ENCODE measurements around the gene ANAPC2. TPM values are rescaled to one million over a fixed set of nuclear protein-coding genes. Genes with fewer than 3 reads are reported as not detected.
A peak's percentile ranks its signal among the peaks of the same experiment; 100 is the strongest.

Gene ANAPC2
- total RNA-seq, 1 donor: 32.9 TPM

- peak overlapping the region; percentile 87 for H3K4me2 ChIP-seq (ENCODE audit: insufficient read depth, low read length)
- peaks cover 18% of the 10 kb centered on the region for H3K4me1 ChIP-seq (ENCODE audit: insufficient read depth, low read length)
- peak; percentile 100 for DNase-seq (ENCODE audit: insufficient read length, low spot score, missing footprints)
- no peaks in the 10 kb centered on the region for H4K20me1 ChIP-seq (ENCODE audit: insufficient read depth, low read length)
- H3K36me3 ChIP-seq (ENCODE audit: insufficient read depth, low read length): no peaks in the 10 kb centered on the region
- TF ChIP-seq, protein P1, sequence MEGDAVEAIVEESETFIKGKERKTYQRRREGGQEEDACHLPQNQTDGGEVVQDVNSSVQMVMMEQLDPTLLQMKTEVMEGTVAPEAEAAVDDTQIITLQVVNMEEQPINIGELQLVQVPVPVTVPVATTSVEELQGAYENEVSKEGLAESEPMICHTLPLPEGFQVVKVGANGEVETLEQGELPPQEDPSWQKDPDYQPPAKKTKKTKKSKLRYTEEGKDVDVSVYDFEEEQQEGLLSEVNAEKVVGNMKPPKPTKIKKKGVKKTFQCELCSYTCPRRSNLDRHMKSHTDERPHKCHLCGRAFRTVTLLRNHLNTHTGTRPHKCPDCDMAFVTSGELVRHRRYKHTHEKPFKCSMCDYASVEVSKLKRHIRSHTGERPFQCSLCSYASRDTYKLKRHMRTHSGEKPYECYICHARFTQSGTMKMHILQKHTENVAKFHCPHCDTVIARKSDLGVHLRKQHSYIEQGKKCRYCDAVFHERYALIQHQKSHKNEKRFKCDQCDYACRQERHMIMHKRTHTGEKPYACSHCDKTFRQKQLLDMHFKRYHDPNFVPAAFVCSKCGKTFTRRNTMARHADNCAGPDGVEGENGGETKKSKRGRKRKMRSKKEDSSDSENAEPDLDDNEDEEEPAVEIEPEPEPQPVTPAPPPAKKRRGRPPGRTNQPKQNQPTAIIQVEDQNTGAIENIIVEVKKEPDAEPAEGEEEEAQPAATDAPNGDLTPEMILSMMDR (IDR thresholded peaks at IDR 0.05; ENCODE audit: extremely low read depth, low read depth, low read length): no peak
- peak overlapping the region; percentile 90 for H3K4me3 ChIP-seq (ENCODE audit: insufficient read depth, low read length)
- peak overlapping the region; percentile 86 for H3K27ac ChIP-seq (ENCODE audit: low read depth, low read length)
- no peaks in the 10 kb centered on the region for H3K27me3 ChIP-seq (ENCODE audit: insufficient read depth, low read length)
- H3K79me2 ChIP-seq (ENCODE audit: insufficient read depth, low read length): no peaks in the 10 kb centered on the region
- H2AFZ ChIP-seq (ENCODE audit: low read length): peak overlapping the region; percentile 91
- no peaks in the 10 kb centered on the region for H3K9me3 ChIP-seq (ENCODE audit: low read depth, low read length)
Observed at GRCh38 chr9:137223078-137223970, 35.0 kb upstream of the ANAPC2 start.

DNA sequence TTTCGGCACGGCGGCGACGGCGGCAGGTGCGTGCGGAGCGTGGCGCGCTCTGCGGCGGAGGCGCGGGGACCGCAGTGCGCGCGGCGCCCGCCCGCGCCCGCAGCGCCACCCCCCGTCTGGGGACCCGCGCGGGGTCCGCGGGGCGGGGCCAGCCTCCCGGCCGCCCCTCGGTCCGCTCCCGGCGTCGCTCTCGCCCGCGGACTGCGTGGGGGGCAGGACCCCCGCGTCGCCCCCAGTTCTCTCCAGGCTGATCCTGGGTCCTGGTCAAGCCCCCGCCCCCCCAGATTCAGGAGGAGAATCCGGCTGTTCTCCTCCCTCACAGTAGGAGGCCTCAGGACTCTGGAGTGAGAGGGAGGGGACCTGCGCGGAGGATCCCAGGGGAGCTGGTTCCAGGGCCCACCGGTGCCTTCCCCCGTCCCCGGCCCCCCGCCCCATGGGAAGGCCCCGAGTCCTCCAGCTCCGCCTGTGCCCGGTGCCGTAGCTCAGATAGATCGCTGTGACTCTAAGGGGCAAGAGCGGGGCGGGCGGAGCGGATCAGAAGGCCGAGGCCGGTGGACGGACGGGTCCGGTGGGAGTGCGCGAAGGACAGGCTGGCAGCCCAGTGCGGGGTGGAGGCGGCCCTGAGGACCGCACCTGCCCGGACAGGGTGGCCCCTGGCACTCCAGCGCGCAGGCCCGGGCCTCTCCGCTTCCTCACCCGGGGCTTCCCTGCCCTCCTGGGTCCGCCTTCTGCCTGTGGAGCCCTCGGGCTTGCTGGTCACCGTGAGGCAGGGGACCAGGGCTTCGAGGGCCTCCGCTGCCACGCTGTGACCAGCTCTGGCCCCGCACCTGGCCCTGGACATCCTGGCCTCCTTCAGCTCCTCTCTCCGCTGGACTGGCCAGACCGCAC is 34.1 kb upstream of the ANAPC2 start, which contains the start of gene RNF208:
Gene RNF208 (minus strand): TSS at position 51 of the 888 bp plus-strand sequence. CDS start 1,028 bp downstream, outside the sequence.
- Histone ChIP-seq H3K79me2 (ENCODE audit: insufficient read depth, low read length) (no peaks in the 10 kb centered on the region), H3K36me3 (ENCODE audit: insufficient read depth, low read length) (no peaks in the 10 kb centered on the region), H3K4me1 (ENCODE audit: insufficient read depth, low read length) (peaks cover 19% of the 10 kb centered on the region), H2AFZ (ENCODE audit: low read length) (peak within 1 kb of the TSS; percentile 51), H4K20me1 (ENCODE audit: insufficient read depth, low read length) (no peaks in the 10 kb centered on the region), H3K4me3 (ENCODE audit: insufficient read depth, low read length) (peak within 1 kb of the TSS; percentile 90), H3K9me3 (ENCODE audit: low read depth, low read length) (no peaks in the 10 kb centered on the region), H3K4me2 (ENCODE audit: insufficient read depth, low read length) (peak within 1 kb of the TSS; percentile 86), H3K27me3 (ENCODE audit: insufficient read depth, low read length) (no peaks in the 10 kb centered on the region), H3K27ac (ENCODE audit: low read depth, low read length) (no peak within 1 kb of the TSS)
- TF ChIP-seq, protein P1 (IDR thresholded peaks at IDR 0.05; ENCODE audit: extremely low read depth, low read depth, low read length): no peak
- DNase-seq (ENCODE audit: insufficient read length, low spot score, missing footprints): no peak

DNA sequence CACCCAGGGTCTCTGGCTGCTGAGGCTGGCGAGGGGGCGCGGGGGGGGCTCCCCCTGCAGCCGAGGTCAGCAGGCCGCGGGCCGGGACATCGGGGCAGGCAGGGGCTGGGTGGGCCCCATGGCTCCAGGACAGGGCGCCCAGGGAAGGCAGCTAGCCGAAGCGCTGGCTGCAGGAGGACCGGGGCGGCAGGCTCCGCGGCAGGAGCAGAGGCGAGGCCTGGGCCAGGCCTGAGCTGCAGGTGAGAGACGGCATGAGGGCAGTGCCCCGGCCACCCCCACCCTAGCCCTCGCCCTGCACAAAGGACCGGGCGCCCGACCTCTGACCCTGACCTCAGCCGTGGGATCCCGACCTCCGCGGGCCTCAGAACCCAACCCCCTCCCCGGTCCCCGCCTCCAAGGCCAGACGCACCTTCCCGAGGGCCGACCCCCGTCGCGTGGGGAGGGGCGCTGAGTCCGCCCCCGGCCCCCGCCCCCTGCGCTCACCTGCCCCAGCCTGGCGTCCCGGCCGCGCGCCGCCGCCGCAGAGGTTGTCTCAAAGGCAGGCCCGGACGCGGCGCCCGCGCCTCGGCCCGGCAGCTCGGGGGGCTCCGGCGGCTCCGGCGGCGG is 33.2 kb upstream of the ANAPC2 start:
- Histone ChIP-seq H2AFZ (ENCODE audit: low read length) (no peak overlapping the region), H3K9me3 (ENCODE audit: low read depth, low read length) (no peaks in the 10 kb centered on the region), H3K4me1 (ENCODE audit: insufficient read depth, low read length) (peaks cover 23% of the 10 kb centered on the region), H4K20me1 (ENCODE audit: insufficient read depth, low read length) (no peaks in the 10 kb centered on the region), H3K36me3 (ENCODE audit: insufficient read depth, low read length) (no peaks in the 10 kb centered on the region), H3K27ac (ENCODE audit: low read depth, low read length) (no peak overlapping the region), H3K4me3 (ENCODE audit: insufficient read depth, low read length) (peak overlapping the region; percentile 57), H3K27me3 (ENCODE audit: insufficient read depth, low read length) (no peaks in the 10 kb centered on the region), H3K4me2 (ENCODE audit: insufficient read depth, low read length) (peak overlapping the region; percentile 43), H3K79me2 (ENCODE audit: insufficient read depth, low read length) (no peaks in the 10 kb centered on the region)
- DNase-seq (ENCODE audit: insufficient read length, low spot score, missing footprints): no peak
- TF ChIP-seq, protein P1 (IDR thresholded peaks at IDR 0.05; ENCODE audit: extremely low read depth, low read depth, low read length): no peak

All from osteoblast (primary cell).